HPDE6-E6E7 (cell line): ENCODE data around the gene AP3S1.

ENCODE experiments used
- DNase-seq: peaks from one replicate; pipeline ENCODE4 v3.0.0; 2011; ENCODE audit warnings: missing footprints; ENCODE audit errors: extremely low spot score

Gene AP3S1

DNA sequence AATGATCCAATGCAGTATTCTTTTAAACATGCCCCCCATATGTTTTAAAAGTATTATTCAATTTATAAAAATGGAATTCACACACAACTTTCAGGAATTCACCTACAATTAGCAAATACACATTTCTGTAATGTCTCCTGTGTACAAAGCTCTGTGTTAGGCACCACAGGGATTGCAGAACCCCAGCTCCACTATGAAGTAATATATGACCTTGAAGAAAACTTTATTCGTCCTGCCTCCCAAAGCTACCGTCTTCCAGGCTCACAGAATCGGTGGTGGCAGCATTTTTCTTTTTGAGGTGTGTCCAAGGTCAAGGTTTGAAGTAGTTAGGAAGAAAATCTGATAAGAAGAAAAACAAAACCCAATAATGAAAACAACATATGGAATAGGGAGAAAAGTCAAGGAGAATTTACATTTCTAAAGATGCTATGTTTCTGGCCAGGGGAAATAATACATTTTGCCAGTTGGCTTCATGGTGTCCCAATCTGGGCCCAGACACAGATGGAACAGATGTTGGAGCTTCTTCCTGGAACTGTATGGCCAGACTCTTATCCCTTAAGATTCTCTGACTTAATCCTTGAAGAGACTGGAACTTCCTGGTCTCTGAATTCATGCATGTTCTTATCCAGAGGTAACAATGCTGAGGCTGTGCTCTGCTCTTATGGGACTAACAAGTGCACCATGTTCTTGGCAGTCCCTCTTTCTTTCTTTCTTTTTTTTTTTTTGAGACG, 98.5 kb downstream of the AP3S1 start:
- no peak for DNase-seq

DNA sequence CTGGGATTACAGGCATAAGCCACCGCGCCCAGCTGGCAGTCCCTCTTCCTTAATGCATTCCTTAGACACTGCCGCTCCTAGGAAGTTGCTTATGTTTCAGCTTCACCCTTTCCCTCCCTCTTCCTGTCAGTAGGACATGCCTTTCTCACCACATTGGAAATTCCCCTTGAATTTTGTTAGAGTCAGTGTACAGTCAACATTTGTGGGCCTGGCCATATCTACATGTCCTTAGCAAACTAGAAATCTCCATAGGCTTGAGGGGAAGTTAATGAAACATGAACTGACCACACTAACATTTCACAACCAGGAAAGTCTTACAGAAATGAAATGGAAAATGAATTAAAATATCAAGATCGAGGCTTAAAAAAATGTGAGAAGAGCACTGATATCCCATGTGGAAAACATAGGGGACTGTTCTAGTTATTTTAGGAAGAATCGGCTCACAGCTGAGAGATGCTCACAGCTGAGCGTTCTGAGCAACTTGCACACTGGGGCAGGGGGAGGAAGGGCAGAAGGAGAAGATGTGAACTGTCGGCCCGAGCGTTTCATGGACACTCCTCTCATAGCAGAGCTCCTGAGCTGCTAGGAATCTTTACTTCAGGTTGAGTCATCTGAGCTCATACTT, 99.4 kb downstream of the AP3S1 start:
- DNase-seq, result peak; percentile 82

DNA sequence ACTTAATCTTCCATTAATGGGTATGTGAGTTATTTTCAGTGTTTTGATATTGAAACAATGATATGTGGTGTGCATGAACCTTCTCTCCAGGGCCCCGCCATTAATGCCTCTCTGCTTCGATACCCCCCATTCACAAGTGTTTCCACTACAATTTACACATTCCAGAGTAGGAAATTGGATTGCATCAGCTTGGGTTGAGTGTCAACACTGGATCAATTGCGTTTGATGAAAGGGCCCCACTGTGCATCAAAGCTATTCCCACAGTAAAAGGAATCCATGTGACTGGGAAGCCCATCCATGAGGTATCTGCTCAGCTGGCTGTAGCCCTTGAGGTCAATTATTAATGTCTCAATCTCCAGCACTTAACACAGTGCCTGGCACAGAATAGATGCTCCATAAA, 102.8 kb downstream of the AP3S1 start:
- DNase-seq, result no peak

DNA sequence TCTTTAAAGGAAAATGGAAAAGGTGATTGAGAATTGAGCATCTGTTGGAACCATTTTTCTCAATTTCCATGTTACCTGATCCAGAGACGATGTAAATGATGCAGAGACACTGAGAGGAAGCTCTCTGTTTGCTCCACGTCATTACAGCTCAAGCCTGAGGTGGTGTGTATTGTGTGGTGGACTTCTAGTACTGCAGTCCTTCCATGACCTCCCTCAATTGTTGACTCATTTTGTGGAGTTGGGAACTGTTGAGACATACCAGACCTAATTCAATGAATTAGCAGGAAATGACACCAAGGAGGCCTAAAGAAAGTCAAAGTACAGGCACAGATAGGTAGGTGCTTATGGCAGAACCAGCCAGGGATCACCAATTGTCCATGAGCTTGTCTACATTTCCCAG, 104.9 kb downstream of the AP3S1 start:
- DNase-seq, result no peak

DNA sequence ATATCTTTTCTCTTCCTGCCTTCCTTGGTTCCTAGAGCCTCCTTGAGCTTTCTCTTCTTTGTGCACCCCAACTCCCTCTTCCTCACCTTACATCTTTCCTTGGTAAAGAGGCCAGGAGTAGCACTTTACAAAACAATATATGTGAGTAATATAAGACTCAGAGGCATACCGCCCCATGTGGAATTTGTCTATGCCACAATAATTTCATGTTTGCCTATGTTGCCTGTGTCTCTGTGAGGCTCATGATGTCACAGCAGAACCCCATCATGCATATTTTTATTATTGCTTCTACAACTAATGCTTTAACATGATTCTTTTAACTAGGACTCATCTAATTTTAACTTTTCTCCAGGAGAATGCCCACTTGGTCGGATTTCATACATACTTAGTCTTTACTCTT, 105.5 kb downstream of the AP3S1 start:
- no peak for DNase-seq

DNA sequence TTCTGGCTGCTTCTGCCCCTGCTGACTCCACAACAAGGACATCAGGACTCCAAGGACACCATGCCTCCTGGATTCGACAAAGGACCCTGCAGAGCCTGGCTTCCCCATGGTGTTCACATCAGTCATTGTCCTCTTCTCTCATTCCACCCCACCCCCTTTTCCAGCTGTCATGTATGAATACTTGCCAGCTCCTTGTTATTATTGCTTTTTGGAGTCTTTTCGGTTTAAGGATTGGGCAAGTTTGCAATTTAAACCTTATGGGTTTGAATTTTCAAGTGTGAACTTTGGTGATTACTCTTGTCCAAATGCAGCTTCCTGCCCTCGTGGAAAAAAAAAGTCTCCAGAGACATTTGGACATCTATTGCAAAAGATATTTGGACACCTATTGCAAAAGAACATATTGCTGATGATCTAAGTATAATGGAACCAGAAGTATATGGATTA, 106.4 kb downstream of the AP3S1 start:
- DNase-seq, result no peak

DNA sequence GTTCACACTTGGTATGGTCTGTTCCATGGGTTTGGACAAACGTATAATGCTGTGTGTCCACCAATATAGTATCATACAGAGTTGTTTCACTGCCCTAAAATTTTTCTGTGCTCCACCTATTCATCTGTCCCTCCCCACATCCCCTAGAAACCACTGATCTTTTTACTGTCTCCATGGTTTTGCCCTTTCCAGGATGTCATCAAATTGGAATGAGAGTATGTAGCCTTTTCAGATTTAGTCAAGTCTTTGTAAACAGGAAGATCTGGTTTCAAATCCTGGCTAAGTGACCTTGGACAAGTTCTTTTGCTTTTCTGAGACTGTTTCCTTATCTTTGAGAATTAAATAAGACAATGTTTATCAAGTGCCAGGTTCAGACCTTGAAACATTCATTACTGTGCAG, 107.4 kb downstream of the AP3S1 start:
- no peak for DNase-seq

DNA sequence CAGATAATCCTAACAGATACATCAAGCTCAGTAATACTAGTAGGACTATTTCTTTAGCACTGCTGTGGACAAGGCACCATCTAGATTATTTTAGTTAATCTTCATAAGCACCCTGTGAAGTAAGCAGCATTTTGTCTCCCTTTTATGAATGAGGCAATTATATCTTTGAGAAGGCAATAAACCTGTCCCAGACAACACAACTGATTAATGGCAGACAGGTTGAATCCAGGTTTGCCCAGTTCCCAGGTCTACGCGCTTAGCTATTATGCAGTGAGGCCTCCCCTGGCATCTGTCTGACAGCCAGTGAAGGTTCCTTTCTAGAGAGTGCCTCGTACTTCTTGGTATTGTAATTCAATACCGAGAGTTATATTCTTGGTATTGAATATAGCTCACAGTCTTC, 110.9 kb downstream of the AP3S1 start:
- no peak for DNase-seq

DNA sequence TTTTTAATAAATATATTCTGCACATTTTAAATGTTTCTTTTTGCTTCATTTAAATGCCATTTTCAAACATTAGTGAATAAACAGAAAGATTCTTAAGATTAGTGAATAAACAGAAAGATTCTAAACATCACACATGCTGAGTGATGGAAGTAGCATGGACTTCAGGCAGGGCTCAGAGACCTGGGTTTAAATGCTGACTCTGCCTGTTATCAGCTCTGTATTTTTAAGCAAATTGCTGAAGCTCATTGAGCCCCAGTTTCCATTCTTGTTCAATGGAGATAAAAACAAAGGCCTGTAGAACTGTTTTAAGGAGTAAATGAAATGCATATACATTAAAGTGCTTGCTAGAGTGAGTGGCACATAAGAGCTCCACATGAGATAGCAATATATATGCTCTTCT, 112.4 kb downstream of the AP3S1 start:
- DNase-seq, result no peak

DNA sequence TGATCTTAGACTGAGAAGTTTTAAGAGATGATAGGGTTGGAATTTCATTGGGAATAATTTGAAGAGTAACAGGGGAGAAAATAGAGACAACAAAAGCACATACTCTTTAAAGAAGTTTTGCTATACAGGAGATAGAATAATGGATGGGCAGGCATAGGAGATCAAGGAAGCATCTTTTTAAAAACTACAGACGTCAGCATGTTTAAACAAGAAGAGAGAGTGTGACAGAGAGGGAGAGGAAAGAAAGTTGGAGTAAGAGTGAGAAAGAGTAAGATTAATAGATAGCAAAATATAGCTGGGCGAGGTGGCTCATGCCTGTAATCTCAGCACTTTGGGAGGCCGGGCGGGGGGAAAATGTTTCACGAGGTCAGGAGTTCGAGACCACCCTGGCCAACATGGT, 115.2 kb downstream of the AP3S1 start:
- no peak for DNase-seq

DNA sequence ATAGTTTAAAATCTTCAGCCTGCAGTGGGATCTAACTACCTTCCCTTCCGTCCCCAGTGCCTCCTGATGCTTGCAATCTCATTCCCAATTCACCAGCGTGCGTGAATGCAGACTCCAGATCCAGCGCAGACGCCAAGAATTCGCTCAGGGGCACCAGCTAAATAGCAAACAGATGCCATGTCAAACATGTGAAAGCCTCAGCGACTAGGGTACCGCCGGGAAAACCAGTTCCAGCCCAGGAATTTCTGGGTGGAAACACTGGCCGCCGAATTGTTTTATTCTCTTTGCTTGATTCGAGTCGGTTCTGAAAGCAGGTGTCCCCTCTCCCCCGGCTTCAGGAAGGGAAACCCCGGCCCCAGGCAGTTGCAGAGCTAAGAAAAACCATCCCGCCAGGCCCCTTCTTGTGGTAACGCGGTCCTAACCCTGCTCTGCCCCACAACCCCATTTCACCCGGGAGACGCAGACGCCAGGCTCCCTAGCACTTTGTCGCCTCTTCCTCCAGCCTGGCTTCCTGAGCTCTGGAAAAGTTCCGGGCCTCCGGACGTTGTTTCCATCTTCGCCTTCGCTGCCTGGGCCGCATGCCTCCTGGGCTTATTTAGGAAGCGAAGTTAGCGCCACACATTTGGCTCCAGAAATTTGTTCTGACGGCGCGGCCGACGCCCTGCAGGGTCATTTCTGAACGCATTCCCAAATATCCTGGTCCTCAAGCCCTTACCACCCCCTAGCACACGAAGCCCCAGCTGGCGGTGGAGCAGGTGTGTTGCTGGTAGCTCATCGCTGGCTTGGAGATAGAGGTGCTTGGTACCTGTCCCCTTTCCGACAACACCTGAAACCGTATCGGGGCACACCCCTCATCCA, 119.9 kb downstream of the AP3S1 start:
- no peak for DNase-seq

DNA sequence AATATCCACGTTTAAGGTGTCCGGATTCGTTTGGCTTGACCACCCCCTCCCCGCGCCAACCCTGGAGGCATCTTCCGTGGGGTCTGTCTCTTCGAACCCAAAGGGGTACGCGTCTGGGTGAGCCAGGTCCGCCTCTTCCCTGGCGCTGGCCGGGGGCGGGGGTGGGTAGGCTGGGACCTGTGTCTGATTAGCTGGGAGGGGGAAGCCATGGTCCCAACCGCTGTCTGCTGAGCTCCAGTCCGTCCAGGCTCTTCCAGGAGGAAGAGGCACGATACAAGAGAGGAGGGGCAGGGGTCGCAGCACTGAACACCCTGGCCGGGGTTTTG, 120.5 kb downstream of the AP3S1 start, which contains the start of gene LVRN:
LVRN (plus strand) TSS at position 237 of the 326 bp plus-strand sequence. CDS start 143 bp downstream, outside the sequence.
- no peak for DNase-seq

DNA sequence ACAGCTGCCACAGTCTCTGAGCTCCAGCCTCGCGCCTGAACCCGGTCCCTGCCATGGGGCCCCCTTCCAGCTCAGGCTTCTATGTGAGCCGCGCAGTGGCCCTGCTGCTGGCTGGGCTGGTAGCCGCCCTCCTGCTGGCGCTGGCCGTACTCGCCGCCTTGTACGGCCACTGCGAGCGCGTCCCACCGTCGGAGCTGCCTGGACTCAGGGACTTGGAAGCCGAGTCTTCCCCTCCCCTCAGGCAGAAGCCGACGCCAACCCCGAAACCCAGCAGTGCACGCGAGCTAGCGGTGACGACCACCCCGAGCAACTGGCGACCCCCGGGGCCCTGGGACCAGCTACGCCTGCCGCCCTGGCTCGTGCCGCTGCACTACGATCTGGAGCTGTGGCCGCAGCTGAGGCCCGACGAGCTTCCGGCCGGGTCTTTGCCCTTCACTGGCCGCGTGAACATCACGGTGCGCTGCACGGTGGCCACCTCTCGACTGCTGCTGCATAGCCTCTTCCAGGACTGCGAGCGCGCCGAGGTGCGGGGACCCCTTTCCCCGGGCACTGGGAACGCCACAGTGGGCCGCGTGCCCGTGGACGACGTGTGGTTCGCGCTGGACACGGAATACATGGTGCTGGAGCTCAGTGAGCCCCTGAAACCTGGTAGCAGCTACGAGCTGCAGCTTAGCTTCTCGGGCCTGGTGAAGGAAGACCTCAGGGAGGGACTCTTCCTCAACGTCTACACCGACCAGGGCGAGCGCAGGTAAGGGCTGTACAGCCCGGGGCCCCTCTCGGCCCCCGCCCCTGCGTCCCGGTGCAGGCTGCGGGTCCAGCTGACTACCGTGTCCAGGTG, 121.0 kb downstream of the AP3S1 start:
- no peak for DNase-seq

DNA sequence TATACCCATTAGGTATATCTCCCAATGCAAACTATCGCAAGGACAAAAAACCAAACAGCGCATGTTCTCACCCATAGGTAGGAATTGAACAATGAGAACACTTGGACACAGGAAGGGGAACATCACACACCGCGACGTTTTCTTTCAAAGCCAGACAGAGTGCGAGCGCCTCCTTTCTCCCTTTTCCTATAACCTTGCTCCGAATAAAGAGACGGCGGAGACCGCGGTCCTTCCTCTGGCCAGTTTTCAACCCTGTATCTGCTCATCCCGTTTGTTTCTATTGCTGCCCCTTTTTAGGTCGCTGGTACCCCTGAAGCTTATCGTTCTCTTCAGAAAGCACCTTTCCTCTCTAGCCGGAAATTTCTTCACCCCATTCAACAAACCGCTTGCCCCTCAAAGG, 121.8 kb downstream of the AP3S1 start:
- DNase-seq, result no peak
